GM12878 (cell line): ENCODE measurements around the gene MTHFD1L. TPM values are rescaled to one million over a fixed set of nuclear protein-coding genes. Genes with fewer than 3 reads are reported as not detected.

Experiments
- ATAC-seq: fragments of 200-7000 bp; cut with Tn5 transposase; 3 replicates; pipeline ENCODE4 v1.9.1; 2020; ENCODE audit warnings: mild to moderate bottlenecking, moderate library complexity
- BruUV-seq: library from RNA; stranded (reverse); fragments of 400-500 nt; replicated peaks from 2 replicates; lab custom pipeline; 2021; lab: Mats Ljungman, UMichigan
- CTCF ChIA-PET: fragments of 300-600 bp; sonication (Branson Sonifier 250); formaldehyde crosslinking; extraction: SDS; loops from one replicate; lab custom pipeline; 2021; ENCODE audit warnings: inconsistent platforms; lab: Yijun Ruan, JAX
- POLR2A ChIA-PET: fragments of 350-600 bp; formaldehyde crosslinking; extraction: SDS; loops from one replicate; lab custom pipeline; 2021; ENCODE audit warnings: inconsistent platforms; lab: Charles Lee
- RAD21 ChIA-PET: fragments of 300-600 bp; sonication (Branson Sonifier 250); formaldehyde crosslinking; loops from one replicate; lab custom pipeline; 2023; ENCODE audit warnings: antibody characterized with exemption; ENCODE audit not compliant: unreplicated experiment; lab: Charles Lee
- SMC1A ChIA-PET: fragments of 300-600 bp; sonication (Branson Sonifier 250); formaldehyde crosslinking; loops from one replicate; lab custom pipeline; 2023; ENCODE audit not compliant: unreplicated experiment, uncharacterized antibody; lab: Charles Lee
- DNase-seq: peaks from one replicate; pipeline ENCODE4 v3.0.0-alpha.2; 2011; ENCODE audit warnings: low read depth, low spot score
- FAIRE-seq: peaks from 3 replicates; lab custom pipeline; 2011; peaks lifted over from hg19 to GRCh38; lab: Jason Lieb, UNC
- H2AFZ ChIP-seq: 2 replicates; pipeline ENCODE4 v1.6.0; 2011; ENCODE audit warnings: low read depth, low read length, control low read depth; ENCODE audit not compliant: control insufficient read depth
- H3K27ac ChIP-seq: 2 replicates; pipeline ENCODE4 v1.5.1; 2011; ENCODE audit warnings: control low read depth; ENCODE audit not compliant: control insufficient read depth, insufficient read depth
- H3K27me3 ChIP-seq, 2 experiments: replicated peaks in 1 of 2; 2 replicates each; pipeline versions ENCODE4 v1.6.0 to v1.6.1; 2011; ENCODE audit warnings: low read length in 1 of 2; ENCODE audit not compliant: control insufficient read depth in 2 of 2, insufficient read depth in 2 of 2
- H3K36me3 ChIP-seq, 2 experiments: 2 replicates each; pipeline ENCODE4 v1.5.1; 2011; ENCODE audit warnings: low read length in 1 of 2; ENCODE audit not compliant: control insufficient read depth in 2 of 2, insufficient read depth in 2 of 2
- H3K4me1 ChIP-seq: 2 replicates; pipeline ENCODE4 v1.6.1; 2011; ENCODE audit warnings: mild to moderate bottlenecking, low read length, moderate library complexity, mixed read lengths; ENCODE audit not compliant: control insufficient read depth, insufficient read depth
- H3K4me2 ChIP-seq: 2 replicates; pipeline ENCODE4 v1.6.0; 2011; ENCODE audit warnings: control low read depth; ENCODE audit not compliant: control insufficient read depth, insufficient read depth
- H3K4me3 ChIP-seq: fragments of 200-600 bp; sonication (generic); 2 replicates; pipeline ENCODE4 v1.5.1; 2016
- H3K79me2 ChIP-seq: 2 replicates; pipeline ENCODE4 v1.6.0; 2011; ENCODE audit warnings: low read length; ENCODE audit not compliant: control insufficient read depth, insufficient read depth
- H3K9ac ChIP-seq: 2 replicates; pipeline ENCODE4 v1.8.0; 2011; ENCODE audit warnings: low read length, control low read depth, mixed read lengths; ENCODE audit not compliant: control insufficient read depth, insufficient read depth
- H3K9me3 ChIP-seq: replicated peaks from 3 replicates; pipeline ENCODE4 v1.5.1; 2011; ENCODE audit warnings: mild to moderate bottlenecking, low read length; ENCODE audit not compliant: control insufficient read depth, insufficient read depth
- H4K20me1 ChIP-seq: 2 replicates; pipeline ENCODE4 v1.6.0; 2011; ENCODE audit not compliant: control insufficient read depth, insufficient read depth
- BACH1 ChIP-seq: fragments of 450-650 bp; IDR thresholded peaks from 2 replicates; pipeline ENCODE4 v1.6.1; 2017; ENCODE audit warnings: mild to moderate bottlenecking, borderline replicate concordance
- CBX3 ChIP-seq: fragments of 200-600 bp; sonication (generic); IDR thresholded peaks from 2 replicates; pipeline ENCODE4 v1.6.1; 2016; ENCODE audit warnings: low read depth, borderline replicate concordance
- CBX5 ChIP-seq: sonication (generic); IDR thresholded peaks from 2 replicates; pipeline ENCODE4 v1.6.1; 2016; ENCODE audit warnings: low read depth, moderate library complexity, mild to moderate bottlenecking, inconsistent platforms
- CREM ChIP-seq: IDR thresholded peaks from 2 replicates; pipeline ENCODE4 v1.6.1; 2014; ENCODE audit warnings: antibody characterized with exemption, low read depth
- EED ChIP-seq: sonication (generic); IDR thresholded peaks from 2 replicates; pipeline ENCODE4 v1.6.1; 2016; ENCODE audit warnings: antibody characterized with exemption, low read depth
- FOXM1 ChIP-seq: IDR thresholded peaks from 2 replicates; pipeline ENCODE4 v1.6.1; 2012; ENCODE audit warnings: low read depth, mild to moderate bottlenecking, inconsistent platforms, low read length, moderate library complexity
- GABPA ChIP-seq: IDR thresholded peaks from 2 replicates; pipeline ENCODE4 v1.6.1; 2014; ENCODE audit warnings: antibody characterized with exemption, low read depth, mild to moderate bottlenecking, inconsistent platforms
- IKZF2 ChIP-seq, 2 experiments: fragments of 450-650 bp; IDR thresholded peaks; 2 replicates each; pipeline ENCODE4 v1.6.1; 2017; ENCODE audit warnings: mild to moderate bottlenecking in 2 of 2, moderate library complexity in 2 of 2
- LARP7 ChIP-seq: fragments of 450-650 bp; IDR thresholded peaks from 2 replicates; pipeline ENCODE4 v1.6.1; 2017; ENCODE audit warnings: mild to moderate bottlenecking
- NR2C1 ChIP-seq: fragments of 450-650 bp; IDR thresholded peaks from 2 replicates; pipeline ENCODE4 v1.6.1; 2017; ENCODE audit warnings: antibody characterized with exemption, mild to moderate bottlenecking, moderate library complexity
- RBBP5 ChIP-seq: fragments of 200-600 bp; sonication (generic); conservative IDR thresholded peaks from 2 replicates; pipeline ENCODE4 v1.6.1; 2016
- SMAD5 ChIP-seq: IDR thresholded peaks from 2 replicates; pipeline ENCODE4 v1.6.1; 2016; ENCODE audit warnings: antibody characterized with exemption, low read depth
- SREBF1 ChIP-seq: IDR thresholded peaks from 2 replicates; pipeline ENCODE4 v1.6.1; 2012; ENCODE audit warnings: mild to moderate bottlenecking, low read length
- TAF1 ChIP-seq: IDR thresholded peaks from 2 replicates; pipeline ENCODE4 v1.6.1; 2011; ENCODE audit warnings: mild to moderate bottlenecking, low read depth, low read length, borderline replicate concordance
- ZNF384 ChIP-seq: IDR thresholded peaks from 2 replicates; pipeline ENCODE4 v1.6.1; 2012; ENCODE audit warnings: low read depth, mild to moderate bottlenecking, low read length, improper control_type of control experiment, borderline replicate concordance
- WGBS: methylation state at CpG from one replicate; pipeline ENCODE4 v1.1.6; 2016; ENCODE audit warnings: low lambda C conversion rate; ENCODE audit not compliant: insufficient replicate concordance, insufficient coverage; ENCODE audit errors: missing lambda C conversion rate; 5-methylcytosine and 5-hydroxymethylcytosine counted together
- in situ Hi-C: fragments of 300-500 bp; cut with MboI; formaldehyde crosslinking; loops from 9 replicates; pipeline ENCODE4 v1.14.3; 2018; ENCODE audit warnings: mixed read lengths
- intact Hi-C: fragments of 100-400 bp; cut with micrococcal nuclease; formaldehyde crosslinking; loops from one replicate; pipeline ENCODE4 v1.14.2; 2022; ENCODE audit not compliant: unreplicated experiment
- polyA plus RNA-seq, 11 experiments: library from polyadenylated mRNA; depleted of rRNA in 4 of 11; unstranded in 6 of 11; stranded (reverse) in 5 of 11; fragments of >200 nt; fragmentation: Nextera tagmentation in 4 of 11; fragmentation: Illumina TruSeq in 1 of 11; extraction: Ambion mirVana in 4 of 11; extraction: Trizol in 1 of 11; gene quantifications; 1 replicate in 1 of 11; 2 replicates in 10 of 11; pipeline versions ENCODE4 v1.2.1 to v1.2.3, GENCODE V29; 2011 to 2016; ENCODE audit warnings: inconsistent platforms in 2 of 11, missing spikeins in 2 of 11, low read depth in 1 of 11
- total RNA-seq, 4 experiments: library from RNA; depleted of rRNA in 3 of 4; stranded (reverse); fragments of >200 nt in 3 of 4; fragmentation: Illumina TruSeq in 1 of 4; extraction: Trizol in 1 of 4; gene quantifications; 2 replicates each; pipeline versions ENCODE4 v1.2.1 to v1.2.3, GENCODE V29; 2013 to 2021
- TF ChIP-seq, protein P1 (sequence below): fragments of 450-650 bp; IDR thresholded peaks from 2 replicates; pipeline ENCODE4 v1.6.1; 2016; ENCODE audit warnings: mild to moderate bottlenecking
- TF ChIP-seq, protein P2 (sequence below): IDR thresholded peaks from 2 replicates; pipeline ENCODE4 v1.6.1; 2012; ENCODE audit warnings: low read depth, low read length, improper control_type of control experiment

The MTHFD1L gene
- total and polyA plus RNA-seq, 10 of the 15 experiments (the other 5 are each of a cell fraction or from before 2014, with no cell fraction given) = 11.7 to 75.5 (median 28.8) TPM

DNA sequence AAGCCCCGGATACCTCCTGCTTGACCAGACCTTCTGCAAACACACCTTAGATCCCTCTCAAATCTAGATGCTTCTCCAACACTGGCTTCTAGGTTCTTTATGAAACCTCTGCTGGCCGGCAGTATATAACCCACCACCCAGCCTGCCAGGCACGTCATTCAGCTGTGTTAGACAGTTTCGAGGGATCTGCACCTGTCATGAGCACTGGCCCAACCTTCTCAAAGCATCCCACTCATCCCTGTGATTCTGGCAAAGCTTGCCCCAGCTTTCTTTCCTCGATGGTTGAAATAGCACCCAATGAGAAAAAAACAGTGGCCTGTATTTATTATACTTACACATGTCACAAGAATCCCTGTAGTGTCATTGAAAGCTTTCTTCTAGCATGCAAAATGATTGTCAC, 157.8 kb downstream of the MTHFD1L start:
- Histone ChIP-seq H3K27ac (no peak overlapping the region), H3K36me3 (peaks cover 0 to 16% of the 10 kb centered on the region in 2 experiments; a peak in 3 of 4 replicates), H3K4me3 (no peak overlapping the region), H4K20me1 (no peaks in the 10 kb centered on the region), H3K4me2 (no peak overlapping the region), H3K4me1 (no peaks in the 10 kb centered on the region), H3K79me2 (no peaks in the 10 kb centered on the region), H3K9ac (no peak overlapping the region), H2AFZ (no peak overlapping the region), H3K27me3 (no peaks in the 10 kb centered on the region), H3K9me3 (peaks cover 4% of the 10 kb centered on the region; the same call in 2 of the 3 replicates)
- in situ Hi-C loops = no loop called here
- SMC1A ChIA-PET = interaction anchor here (1.0 kb wide), 1 partner anchor 11 kb away, joined by 3 read pairs; no protein-coding TSS in a partner anchor
- POLR2A ChIA-PET = no interaction called here
- no peak for ATAC-seq
- CTCF ChIA-PET = interaction anchor here (0.7 to 2.9 kb wide), 3 partner anchors 9 to 131 kb away, joined by 3 to 15 read pairs (median 3); no protein-coding TSS in a partner anchor
- no peak for FAIRE-seq
- RAD21 ChIA-PET = no interaction called here
- BruUV-seq = no TSS peak
- TF ChIP-seq BACH1 (no peak), LARP7 (no peak), EED (no peak), SMAD5 (no peak), GABPA (no peak), RBBP5 (no peak), SREBF1 (no peak), ZNF384 (no peak), CREM (no peak), IKZF2 (IDR thresholded peaks at IDR 0.05) (no peak), NR2C1 (no peak), FOXM1 (no peak), CBX3 (no peak), CBX5 (no peak), TAF1 (no peak)
- TF ChIP-seq, protein P1, sequence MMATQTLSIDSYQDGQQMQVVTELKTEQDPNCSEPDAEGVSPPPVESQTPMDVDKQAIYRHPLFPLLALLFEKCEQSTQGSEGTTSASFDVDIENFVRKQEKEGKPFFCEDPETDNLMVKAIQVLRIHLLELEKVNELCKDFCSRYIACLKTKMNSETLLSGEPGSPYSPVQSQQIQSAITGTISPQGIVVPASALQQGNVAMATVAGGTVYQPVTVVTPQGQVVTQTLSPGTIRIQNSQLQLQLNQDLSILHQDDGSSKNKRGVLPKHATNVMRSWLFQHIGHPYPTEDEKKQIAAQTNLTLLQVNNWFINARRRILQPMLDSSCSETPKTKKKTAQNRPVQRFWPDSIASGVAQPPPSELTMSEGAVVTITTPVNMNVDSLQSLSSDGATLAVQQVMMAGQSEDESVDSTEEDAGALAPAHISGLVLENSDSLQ = no peak
- TF ChIP-seq, protein P2, sequence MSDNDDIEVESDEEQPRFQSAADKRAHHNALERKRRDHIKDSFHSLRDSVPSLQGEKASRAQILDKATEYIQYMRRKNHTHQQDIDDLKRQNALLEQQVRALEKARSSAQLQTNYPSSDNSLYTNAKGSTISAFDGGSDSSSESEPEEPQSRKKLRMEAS = no peak
- no peak for DNase-seq
- 84% methylated on average over 5 of the region's 5 CpGs for WGBS
- intact Hi-C loops = no loop called here
